Body of pancreas (tissue), 4 donors: ENCODE data around the gene C1orf167. TPM values are rescaled to one million over a fixed set of nuclear protein-coding genes. Genes with fewer than 3 reads are reported as not detected.

Source experiments
- ATAC-seq: fragments of 150-250 bp; one replicate; pipeline ENCODE4 v1.9.1; 2016
- DNase-seq, 4 donors: peaks; one replicate each; pipeline ENCODE4 v3.0.0-alpha.2; 2019
- H3K27ac ChIP-seq, 4 donors: fragments of 200-600 bp; sonication (generic); 1 replicate in 3 of 4; 2 replicates in 1 of 4; pipeline versions ENCODE4 v1.5.1 to v1.6.1; 2016 to 2019; ENCODE audit warnings: mild to moderate bottlenecking in 1 of 4, mixed read lengths in 1 of 4, moderate library complexity in 1 of 4
- H3K27me3 ChIP-seq, 2 donors: fragments of 200-600 bp; sonication (generic); one replicate each; pipeline ENCODE4 v1.6.0; 2016; ENCODE audit warnings: mild to moderate bottlenecking in 1 of 2
- H3K36me3 ChIP-seq, 2 donors: fragments of 200-600 bp; sonication (generic); replicated peaks in 1 of 2; 2 replicates each; pipeline ENCODE4 v1.5.1; 2016; ENCODE audit warnings: low read depth in 2 of 2; ENCODE audit not compliant: insufficient read depth in 1 of 2
- H3K4me1 ChIP-seq: fragments of 200-600 bp; sonication (generic); one replicate; pipeline ENCODE4 v1.6.0; 2016
- H3K4me3 ChIP-seq, 2 donors: fragments of 200-600 bp; sonication (generic); 1 replicate in 1 of 2; 2 replicates in 1 of 2; pipeline ENCODE4 v1.5.1; 2016 to 2019
- H3K9me3 ChIP-seq, 3 donors: fragments of 200-600 bp; sonication (generic); 1 replicate in 2 of 3; 2 replicates in 1 of 3; pipeline ENCODE4 v1.5.1; 2016
- CTCF ChIP-seq, 7 experiments: fragments of 450-650 bp in 4 of 7; fragments of 200-600 bp in 3 of 7; sonication (generic) in 3 of 7; IDR thresholded peaks; one replicate each; pipeline ENCODE4 v1.5.1; 2016 to 2019; ENCODE audit warnings: antibody characterized with exemption in 7 of 7
- POLR2A ChIP-seq, 3 donors: fragments of 450-650 bp; IDR thresholded peaks; one replicate each; pipeline ENCODE4 v1.6.1; 2016; ENCODE audit warnings: antibody characterized with exemption in 3 of 3, mild to moderate bottlenecking in 2 of 3
- WGBS, 2 donors: methylation state at CpG; one replicate each; pipeline ENCODE4 v1.1.5; 2017; 5-methylcytosine and 5-hydroxymethylcytosine counted together
- intact Hi-C: fragments of 100-400 bp; cut with DNase I; formaldehyde crosslinking; loops from one replicate; pipeline ENCODE4 v1.15.1; 2023
- total RNA-seq, 2 donors: library from RNA; depleted of rRNA; stranded (reverse); fragments of >200 nt; gene quantifications; one replicate each; pipeline ENCODE4 v1.1.0, GENCODE V29; 2016

C1orf167 gene
- total RNA-seq, 2 donors from 2014 or later, result not detected

GRCh38 chr1:11757047-11757446 is 4.9 kb upstream of the C1orf167 start:
- H3K4me3 ChIP-seq, result no peak overlapping the region
- no peaks in the 10 kb centered on the region for H3K36me3 ChIP-seq
- H3K4me1 ChIP-seq, result peaks cover 29% of the 10 kb centered on the region
- no peaks in the 10 kb centered on the region for H3K9me3 ChIP-seq
- TF ChIP-seq CTCF (IDR thresholded peaks at IDR 0.05) (no peak), POLR2A (IDR thresholded peaks at IDR 0.05) (no peak)
- H3K27ac ChIP-seq, result no peak overlapping the region
- 87 to 92% methylated on average over 1 of the region's 1 CpG for WGBS, 2 donors
- peaks cover 0 to 6% of the 10 kb centered on the region in 2 donors for H3K27me3 ChIP-seq
- intact Hi-C loops, result no loop called here
- DNase-seq (no peak), ATAC-seq (no peak)

- DNase-seq, result no peak
- H3K9me3 ChIP-seq, result no peaks in the 10 kb centered on the region
- H3K4me1 ChIP-seq, result peaks cover 19% of the 10 kb centered on the region
- no peak overlapping the region for H3K27ac ChIP-seq
- intact Hi-C loops, result no loop called here
- H3K36me3 ChIP-seq, result no peaks in the 10 kb centered on the region
- 90 to 95% methylated on average over 4 of the region's 4 CpGs for WGBS, 2 donors
- H3K4me3 ChIP-seq, result no peak overlapping the region
- TF ChIP-seq POLR2A (IDR thresholded peaks at IDR 0.05) (no peak), CTCF (IDR thresholded peaks at IDR 0.05) (no peak)
- peaks cover 0 to 8% of the 10 kb centered on the region in 2 donors for H3K27me3 ChIP-seq
- no peak for ATAC-seq
Measured at GRCh38 chr1:11759791-11760190, 2.2 kb upstream of the C1orf167 start.

GRCh38 chr1:11761285-11761684 is 708 bp upstream of the C1orf167 start:
- ATAC-seq, result no peak
- no peaks in the 10 kb centered on the region for H3K9me3 ChIP-seq
- H3K4me1 ChIP-seq, result peaks cover 7% of the 10 kb centered on the region
- WGBS, 2 donors, result 71 to 77% methylated on average over 6 of the region's 6 CpGs
- intact Hi-C loops, result no loop called here
- H3K4me3 ChIP-seq, result no peak overlapping the region
- TF ChIP-seq POLR2A (IDR thresholded peaks at IDR 0.05) (no peak), CTCF (IDR thresholded peaks at IDR 0.05) (no peak)
- peaks cover 0 to 8% of the 10 kb centered on the region in 2 donors for H3K27me3 ChIP-seq
- no peaks in the 10 kb centered on the region for H3K36me3 ChIP-seq
- no peak overlapping the region for H3K27ac ChIP-seq
- no peak for DNase-seq

- intact Hi-C loops, result no loop called here
- H3K4me1 ChIP-seq, result peaks cover 12% of the 10 kb centered on the region
- H3K36me3 ChIP-seq, result no peaks in the 10 kb centered on the region
- TF ChIP-seq POLR2A (IDR thresholded peaks at IDR 0.05) (no peak), CTCF (IDR thresholded peaks at IDR 0.05) (no peak)
- no peaks in the 10 kb centered on the region for H3K9me3 ChIP-seq
- H3K27ac ChIP-seq, result no peak overlapping the region
- no peak for DNase-seq
- ATAC-seq, result no peak
- H3K27me3 ChIP-seq, result peaks cover 0 to 8% of the 10 kb centered on the region in 2 donors
- no peak overlapping the region for H3K4me3 ChIP-seq
- 68 to 86% methylated on average over 3 of the region's 3 CpGs for WGBS, 2 donors
Measured at GRCh38 chr1:11764115-11764514, 2.1 kb downstream of the C1orf167 start.

- no peaks in the 10 kb centered on the region for H3K9me3 ChIP-seq
- H3K4me1 ChIP-seq, result peaks cover 12% of the 10 kb centered on the region
- ATAC-seq (no peak), DNase-seq (no peak)
- no peak overlapping the region for H3K27ac ChIP-seq
- intact Hi-C loops, result no loop called here
- no peak for TF ChIP-seq CTCF (IDR thresholded peaks at IDR 0.05)
- no peak for TF ChIP-seq POLR2A (IDR thresholded peaks at IDR 0.05)
- no peaks in the 10 kb centered on the region for H3K36me3 ChIP-seq
- WGBS, 2 donors, result 91 to 92% methylated on average over 4 to 7 of the region's 7 CpGs
- no peak overlapping the region for H3K4me3 ChIP-seq
- peaks cover 0 to 8% of the 10 kb centered on the region in 2 donors for H3K27me3 ChIP-seq
Measured at GRCh38 chr1:11764519-11764918, 2.5 kb downstream of the C1orf167 start.
